ENCODE data around the gene RGMB.

DNA sequence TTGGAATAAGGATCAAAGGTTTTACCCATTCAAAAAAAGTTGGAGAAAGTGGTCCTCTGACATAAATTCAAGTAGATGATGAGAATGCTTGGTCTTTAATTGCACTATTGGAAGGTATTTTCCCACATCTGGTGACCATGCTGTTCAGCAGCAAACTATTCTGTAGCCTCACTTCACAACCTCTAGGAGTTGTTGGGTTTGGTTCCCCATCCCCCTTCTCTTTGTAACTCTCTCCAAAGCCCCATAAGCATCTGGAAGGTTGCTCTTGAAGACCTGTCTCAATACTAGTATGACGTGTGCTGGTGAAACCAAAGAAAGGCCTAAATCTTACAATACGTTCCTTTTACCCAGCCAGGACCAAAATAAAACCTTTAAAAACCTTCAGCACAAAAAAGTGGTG, 8.5 kb downstream of the RGMB start:
- TF ChIP-seq SPI1 (IDR thresholded peaks at IDR 0.05; ENCODE audit: low read depth, low read length) (no peak), POLR2AphosphoS5 (IDR thresholded peaks at IDR 0.05; ENCODE audit: low read depth, low read length) (no peak), POLR2A (IDR thresholded peaks at IDR 0.05; ENCODE audit: low read depth, low read length) (no peak)
